SK-N-MC (cell line): ENCODE measurements around the gene TMOD4.

Experiments used
- EZH2 ChIP-seq: fragments of 200-600 bp; sonication (generic); IDR thresholded peaks from one replicate; pipeline ENCODE4 v1.6.1; 2017; ENCODE audit warnings: antibody characterized with exemption
- FOXP2 ChIP-seq: optimal IDR thresholded peaks from 2 replicates; pipeline ENCODE3; 2011; ENCODE audit warnings: mild to moderate bottlenecking, moderate library complexity; ENCODE audit not compliant: insufficient read depth; ENCODE audit errors: extremely low read length, control extremely low read depth
- POLR2AphosphoS5 ChIP-seq: IDR thresholded peaks from 2 replicates; pipeline ENCODE4 v1.6.1; 2012; ENCODE audit warnings: mild to moderate bottlenecking, low read depth, low read length, borderline replicate concordance

- no peak for TF ChIP-seq POLR2AphosphoS5
- TF ChIP-seq EZH2, result no peak
- no peak for TF ChIP-seq FOXP2
Measured at GRCh38 chr1:151143057-151143435, 32.7 kb downstream of the TMOD4 start.
